GM19452 (cell line): ENCODE measurements around the gene HSPA12A.

ENCODE experiments used
- ATAC-seq: cut with Tn5 transposase; IDR thresholded peaks from one replicate; pipeline ENCODE4 v1.9.1; 2021; ENCODE audit not compliant: unreplicated experiment

Gene HSPA12A

DNA sequence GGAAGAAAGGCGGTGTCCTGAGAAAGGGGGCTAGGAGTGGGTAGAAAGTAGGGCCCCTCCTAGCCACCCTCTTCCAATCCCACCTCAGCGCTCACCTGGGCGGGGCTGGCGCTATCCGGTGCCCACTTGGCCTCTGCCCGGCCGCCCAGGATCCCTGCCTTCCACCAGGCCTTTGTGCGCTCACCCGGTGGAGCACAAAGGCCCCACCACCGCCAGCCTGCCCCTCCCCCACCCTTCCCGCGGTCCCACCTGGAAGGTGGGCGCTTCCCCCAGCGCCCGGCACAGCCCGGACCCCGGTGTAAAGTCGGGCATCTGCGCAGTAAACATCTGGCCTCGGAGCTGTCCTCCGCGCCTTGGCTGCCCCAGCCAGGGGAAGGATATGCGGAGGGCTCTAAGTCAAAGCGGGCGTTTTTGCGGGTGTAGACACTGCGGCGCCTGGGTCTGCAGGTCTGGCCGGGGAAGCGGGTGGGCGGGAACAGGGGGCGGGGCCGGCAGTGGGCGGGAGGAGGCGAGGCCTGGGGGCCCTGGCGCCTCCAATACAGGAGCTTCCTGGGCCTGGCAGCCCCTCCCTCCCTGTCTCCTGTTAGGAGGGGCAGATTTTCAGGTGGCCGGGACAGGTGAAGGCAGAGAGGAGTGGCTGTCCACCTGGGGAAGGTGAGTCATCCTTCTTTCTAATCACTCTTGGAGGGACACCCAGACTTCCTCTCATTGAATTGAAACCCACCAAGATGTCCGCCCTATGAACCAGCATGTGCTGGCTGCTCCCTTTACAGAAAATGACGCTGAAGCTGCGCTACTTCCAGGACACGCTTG, 72.3 kb downstream of the HSPA12A start:
- ATAC-seq, result no peak

DNA sequence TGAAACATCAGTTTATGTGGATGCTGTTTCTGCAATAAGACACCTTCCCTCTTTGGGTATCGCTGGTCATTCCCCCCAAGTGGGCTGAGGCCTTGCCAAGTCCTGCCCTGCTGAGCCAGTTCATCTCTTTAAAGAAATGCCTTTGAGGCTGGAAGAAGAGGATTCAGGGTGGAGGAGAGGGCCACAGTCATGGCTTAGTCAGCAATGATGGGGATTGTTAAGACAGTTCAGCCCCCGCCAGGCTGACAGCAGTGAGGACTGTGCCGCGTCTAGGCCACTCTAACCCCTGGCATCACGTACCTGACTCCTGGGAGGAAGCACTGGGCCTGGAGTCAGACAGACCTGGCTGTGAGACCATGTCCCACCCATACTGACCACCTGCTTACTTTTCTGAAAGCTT, 73.3 kb downstream of the HSPA12A start:
- no peak for ATAC-seq

DNA sequence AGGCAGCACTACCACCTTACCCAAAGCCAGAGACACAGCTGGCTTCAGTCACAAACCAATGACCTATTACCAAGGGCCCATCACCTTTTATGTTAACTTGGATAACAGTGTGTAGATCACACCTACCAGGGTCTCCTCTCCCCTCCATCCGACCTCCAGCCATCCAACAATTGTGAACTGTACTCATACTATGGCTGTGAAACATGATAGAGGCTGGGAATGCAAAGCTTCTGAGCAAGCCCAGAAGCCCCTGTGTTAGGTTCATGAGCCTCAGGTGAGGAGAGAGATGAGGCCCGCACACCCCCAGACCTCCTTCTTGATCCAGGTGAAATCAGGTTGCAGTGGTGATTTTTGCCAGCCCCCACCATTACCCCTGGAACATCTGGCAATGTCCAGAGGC, 73.9 kb downstream of the HSPA12A start:
- ATAC-seq, result no peak

GRCh38 chr10:116668018-116668417, 74.3 kb downstream of the HSPA12A start:
- no peak for ATAC-seq

GRCh38 chr10:116667484-116667883, 74.9 kb downstream of the HSPA12A start:
- ATAC-seq, result no peak

GRCh38 chr10:116665541-116666125, 76.7 kb downstream of the HSPA12A start:
- ATAC-seq, result no peak

- no peak for ATAC-seq
Observed at GRCh38 chr10:116664631-116665030, 77.7 kb downstream of the HSPA12A start.

DNA sequence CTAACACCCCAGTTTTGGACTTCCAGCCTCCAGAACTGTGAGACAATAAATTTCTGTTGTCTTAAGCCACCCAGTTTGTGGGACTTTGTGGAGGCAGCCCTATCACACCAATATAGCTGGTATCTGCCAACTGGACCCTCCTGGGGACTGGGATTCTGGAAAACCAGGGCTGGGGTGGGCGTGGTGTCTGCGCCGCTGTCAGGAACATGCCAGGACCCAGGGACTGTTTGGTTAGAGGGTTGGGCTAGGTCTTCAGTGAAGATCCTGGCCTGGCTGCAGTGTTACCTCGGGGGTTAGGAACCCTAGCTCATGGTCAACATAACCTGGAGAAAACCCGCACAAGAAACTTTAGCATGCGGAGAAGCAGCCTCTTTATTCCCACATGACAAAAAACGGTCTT, 79.0 kb downstream of the HSPA12A start:
- ATAC-seq, result no peak

DNA sequence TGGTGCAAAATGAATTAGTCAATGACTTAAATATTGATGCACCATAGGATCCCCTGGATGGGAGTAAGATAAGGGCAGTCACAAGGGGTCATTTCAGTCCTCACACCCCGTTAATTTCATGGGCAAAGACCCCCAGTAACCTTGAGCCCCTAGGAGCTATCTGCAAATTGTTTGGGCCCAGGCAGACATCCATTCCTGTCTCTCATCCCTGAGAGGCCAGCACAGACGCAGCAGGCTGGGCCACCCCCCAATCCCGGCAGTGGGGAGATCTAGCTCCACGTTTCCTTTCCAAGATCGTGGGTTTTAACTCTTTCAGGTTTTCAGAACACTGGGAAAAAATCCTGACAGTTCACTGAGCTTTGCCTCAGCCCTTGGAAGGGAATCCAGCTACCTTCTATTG, 81.5 kb downstream of the HSPA12A start:
- no peak for ATAC-seq

GRCh38 chr10:116659049-116659670, 83.2 kb downstream of the HSPA12A start:
- no peak for ATAC-seq

DNA sequence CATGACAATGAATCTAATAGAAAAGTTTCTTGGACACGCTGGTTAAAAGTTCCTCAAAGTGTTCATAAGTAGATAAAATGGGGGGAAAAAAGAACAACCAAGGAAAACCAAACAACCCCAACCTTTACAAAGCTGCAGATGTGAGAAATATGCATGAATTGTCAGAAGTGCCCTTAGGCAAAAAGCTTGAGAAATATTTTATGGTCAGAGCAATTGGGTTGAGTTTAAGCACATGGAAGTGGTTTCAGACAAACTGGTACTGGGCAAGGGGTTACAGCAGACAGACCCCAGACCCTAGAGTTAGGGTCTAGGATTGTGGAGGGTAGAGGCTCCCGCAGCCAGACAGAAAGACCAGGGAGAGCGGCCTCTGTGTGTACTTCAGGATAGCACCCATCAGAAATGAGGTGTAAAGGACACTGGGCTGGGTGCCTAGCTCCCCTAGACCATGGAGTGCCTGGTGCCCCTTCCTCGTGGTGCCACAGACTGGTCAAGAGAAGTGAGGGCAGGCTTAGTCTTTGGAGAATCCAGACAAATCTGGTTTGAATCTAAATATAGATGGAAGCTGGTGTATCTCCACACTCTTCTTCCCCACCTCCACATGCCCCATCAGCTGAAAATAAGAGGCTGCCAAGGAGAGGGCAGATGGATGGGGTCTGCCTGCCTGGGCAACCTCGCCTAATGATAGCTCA, 84.4 kb downstream of the HSPA12A start:
- ATAC-seq, result no peak

DNA sequence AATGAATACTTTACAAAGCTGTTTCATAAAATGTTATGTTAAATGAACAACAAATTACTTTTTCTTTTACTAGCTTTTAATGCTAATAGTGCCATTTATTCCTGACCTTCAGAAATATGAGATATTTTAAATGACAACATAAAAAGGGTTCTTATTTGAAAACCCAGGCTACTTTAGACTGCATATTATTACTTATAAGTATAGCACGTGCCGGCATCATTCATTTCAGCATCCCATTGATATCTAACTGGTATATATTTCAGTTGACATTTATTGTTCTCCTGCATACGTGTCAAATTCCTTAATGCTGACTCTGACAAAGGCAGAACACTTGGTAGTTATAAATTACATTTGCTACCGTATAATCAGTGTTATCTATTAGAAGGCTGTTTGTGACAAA, 86.3 kb downstream of the HSPA12A start:
- ATAC-seq, result no peak

- no peak for ATAC-seq
Observed at GRCh38 chr10:116655568-116655967, 86.8 kb downstream of the HSPA12A start.

DNA sequence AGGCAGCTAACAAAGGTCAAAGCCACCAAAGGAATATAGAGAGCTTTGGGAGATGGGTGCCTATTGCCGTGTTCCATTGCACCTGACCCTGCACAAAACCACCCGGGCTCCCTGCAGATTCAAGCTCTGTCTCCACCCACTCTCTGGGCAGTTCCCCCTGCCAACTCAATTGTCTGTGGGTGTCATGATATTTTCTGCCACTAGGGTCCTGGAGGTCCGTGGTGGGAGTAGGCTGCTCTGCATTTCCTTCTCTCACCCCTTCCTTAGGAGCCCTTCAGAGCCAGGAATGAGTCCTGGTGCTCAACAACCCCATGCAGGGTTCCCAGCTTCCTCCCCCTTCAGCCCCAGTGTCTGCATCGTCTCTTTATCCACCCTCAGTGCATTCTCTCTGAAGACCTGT, 87.5 kb downstream of the HSPA12A start:
- ATAC-seq, result no peak

- no peak for ATAC-seq
Observed at GRCh38 chr10:116653885-116654284, 88.5 kb downstream of the HSPA12A start.

DNA sequence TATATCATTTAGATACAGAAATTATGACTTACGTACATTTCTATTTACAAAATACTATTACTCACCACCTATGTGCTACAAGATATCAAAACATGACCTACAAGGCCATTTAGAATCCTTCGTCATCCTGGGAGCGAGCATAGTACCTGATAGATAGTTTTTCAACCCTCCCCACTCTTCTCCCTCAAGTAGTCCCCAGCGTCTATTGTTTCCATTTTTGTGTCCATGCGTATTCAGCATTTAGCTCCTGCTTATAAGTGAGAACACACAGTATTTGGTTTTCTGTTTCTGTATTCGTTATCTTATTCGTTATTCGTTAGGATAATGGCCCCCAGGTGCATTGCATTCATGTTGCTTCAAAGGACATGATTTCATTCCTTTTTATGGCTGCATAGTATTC, 93.5 kb downstream of the HSPA12A start:
- ATAC-seq, result no peak

GRCh38 chr10:116646502-116646901, 95.9 kb downstream of the HSPA12A start:
- no peak for ATAC-seq

GRCh38 chr10:116637830-116638229, 104.5 kb downstream of the HSPA12A start:
- no peak for ATAC-seq

DNA sequence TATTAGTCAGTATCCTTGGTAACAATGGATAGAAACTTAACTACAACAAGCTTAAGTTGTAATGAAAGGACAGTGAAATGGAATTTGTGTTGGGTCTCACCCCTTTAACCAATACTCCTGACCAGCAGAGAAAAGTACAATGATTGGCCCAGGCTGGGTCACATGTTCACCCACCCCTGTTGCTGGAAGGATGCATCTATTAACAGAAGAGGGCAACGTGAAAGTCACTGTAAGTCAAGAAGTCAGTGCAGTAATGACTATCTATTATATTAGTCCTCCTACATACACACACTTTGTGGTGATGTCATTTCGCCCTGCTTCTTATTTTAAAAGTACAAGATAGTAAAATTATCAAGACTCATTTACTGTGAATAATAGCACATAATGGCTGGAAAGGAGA, 105.4 kb downstream of the HSPA12A start:
- no peak for ATAC-seq

DNA sequence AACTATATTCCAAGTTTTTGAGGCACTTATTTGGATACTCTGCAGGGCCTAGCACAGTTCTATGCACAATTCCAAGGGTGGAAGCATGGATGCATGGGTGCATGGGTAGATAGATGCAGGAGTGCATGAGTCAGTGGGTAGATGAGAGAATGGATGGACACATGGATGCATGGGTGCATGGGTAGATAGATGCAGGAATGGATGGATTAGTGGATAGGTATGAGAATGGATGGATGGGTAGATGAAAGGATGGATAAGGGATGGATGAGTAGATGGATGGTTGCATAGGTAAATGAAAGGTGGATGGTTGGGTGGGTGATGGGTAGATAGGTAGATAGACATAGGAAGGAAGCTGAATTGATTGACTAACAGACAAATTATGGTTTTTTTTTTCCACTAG, 106.0 kb downstream of the HSPA12A start:
- no peak for ATAC-seq

DNA sequence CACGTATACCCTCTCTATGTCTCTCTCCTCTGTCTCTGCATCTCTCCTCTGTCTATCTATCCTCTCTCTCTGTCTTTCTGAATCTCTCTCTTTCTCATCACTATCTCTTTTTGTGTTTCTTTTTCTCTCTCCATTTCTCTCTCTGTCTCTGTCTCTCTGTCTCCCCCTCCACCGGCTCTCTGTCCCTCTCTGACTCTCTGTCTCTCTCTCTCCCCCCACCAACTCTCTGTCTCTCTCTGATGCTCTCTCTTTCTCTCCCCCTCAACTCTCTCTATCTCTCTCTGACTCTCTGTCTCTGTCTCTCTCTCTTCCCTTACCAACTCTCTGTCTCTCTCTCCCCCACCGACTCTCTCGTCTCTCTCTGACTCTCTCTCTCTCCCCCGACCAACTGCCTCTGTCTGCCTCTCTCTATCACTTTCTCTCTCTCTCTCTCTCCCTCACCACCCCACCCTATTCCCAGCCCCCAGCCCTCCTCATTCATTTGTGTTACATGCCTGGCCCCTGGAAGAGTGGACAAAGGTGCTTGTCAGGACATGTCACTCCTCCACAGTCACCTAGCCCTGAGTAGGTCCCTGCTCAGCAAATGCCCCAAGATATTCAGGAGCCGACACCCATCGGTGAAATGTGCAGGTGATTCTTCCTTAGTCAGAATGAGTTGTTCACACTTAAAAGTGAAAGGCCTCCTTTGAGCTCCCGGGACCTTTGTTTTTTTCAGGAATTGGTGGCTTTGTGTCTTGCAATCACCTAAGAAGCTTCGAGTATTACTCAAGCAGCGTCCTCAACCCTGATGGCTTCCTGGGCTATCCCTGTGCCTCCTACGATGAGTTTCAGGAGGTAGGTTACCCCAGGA, 108.0 kb downstream of the HSPA12A start:
- ATAC-seq, result no peak
